Bronchial epithelial cell (primary cell): ENCODE measurements around the gene ETV6. TPM values are rescaled to one million over a fixed set of nuclear protein-coding genes. Genes with fewer than 3 reads are reported as not detected.

ENCODE experiments used
- DNase-seq: peaks from one replicate; pipeline ENCODE4 v3.0.0-alpha.2; 2010; ENCODE audit warnings: low read depth
- FAIRE-seq: peaks from 2 replicates; lab custom pipeline; 2011; peaks lifted over from hg19 to GRCh38; lab: Jason Lieb, UNC
- H3K27me3 ChIP-seq: 2 replicates; pipeline ENCODE4 v1.5.1; 2011; ENCODE audit warnings: low read length; ENCODE audit not compliant: control insufficient read depth, insufficient read depth
- H3K36me3 ChIP-seq: 2 replicates; pipeline ENCODE4 v1.5.1; 2011; ENCODE audit warnings: low read length; ENCODE audit not compliant: control insufficient read depth, insufficient read depth
- H3K4me3 ChIP-seq: 2 replicates; pipeline ENCODE4 v1.5.1; 2011; ENCODE audit warnings: mild to moderate bottlenecking, low read depth, low read length, control low read depth
- total RNA-seq: library from RNA; depleted of rRNA; stranded (reverse); fragments of >200 nt; gene quantifications from 2 replicates; pipeline ENCODE4 v1.2.1, GENCODE V29; 2014
- TF ChIP-seq, protein P1 (sequence below): IDR thresholded peaks from 2 replicates; pipeline ENCODE4 v1.5.1; 2011; ENCODE audit warnings: mild to moderate bottlenecking, moderate library complexity, low read length, control low read depth, inconsistent platforms; ENCODE audit not compliant: insufficient read depth, severe bottlenecking

The ETV6 gene
- total RNA-seq, 1 donor from 2014 or later: 2.6 TPM

DNA sequence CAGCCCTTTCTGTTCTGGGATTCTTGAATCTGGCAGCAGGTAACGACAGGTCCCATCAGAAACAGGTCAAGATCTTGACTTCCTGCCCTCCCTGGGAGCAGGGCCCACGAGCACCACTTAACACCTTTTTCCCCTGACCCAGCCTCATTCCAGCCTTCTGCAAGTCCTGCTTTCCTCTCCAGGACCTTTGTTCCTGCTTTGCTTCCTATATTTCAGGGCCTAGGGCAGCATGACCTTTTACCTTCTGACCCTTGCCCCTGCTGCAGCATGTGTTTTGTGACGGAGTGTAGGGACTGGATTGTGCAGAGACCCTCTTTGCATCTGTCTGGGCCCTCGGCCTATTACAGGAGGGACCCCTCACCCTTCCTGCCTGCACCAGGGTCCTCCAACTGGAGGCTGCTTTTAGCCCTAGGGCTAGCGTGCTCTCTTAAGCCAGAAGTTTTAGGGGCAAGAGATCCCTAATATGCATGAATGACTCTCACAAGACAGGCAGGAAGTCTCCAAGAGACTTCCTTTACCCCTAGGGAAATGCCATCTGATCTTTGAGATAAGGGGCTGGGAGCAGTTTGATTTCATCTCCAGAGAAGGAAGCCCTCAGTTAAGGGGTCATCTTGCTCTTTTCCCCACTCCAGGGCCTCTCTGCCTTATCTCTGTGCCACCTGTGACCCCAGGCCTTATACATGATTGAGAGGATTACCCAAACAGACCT lies 211.8 kb downstream of the ETV6 start:
- Histone ChIP-seq H3K36me3 (peaks cover 4% of the 10 kb centered on the region), H3K4me3 (no peak overlapping the region), H3K27me3 (no peaks in the 10 kb centered on the region)
- DNase-seq (no peak), FAIRE-seq (no peak)
- TF ChIP-seq, protein P1, sequence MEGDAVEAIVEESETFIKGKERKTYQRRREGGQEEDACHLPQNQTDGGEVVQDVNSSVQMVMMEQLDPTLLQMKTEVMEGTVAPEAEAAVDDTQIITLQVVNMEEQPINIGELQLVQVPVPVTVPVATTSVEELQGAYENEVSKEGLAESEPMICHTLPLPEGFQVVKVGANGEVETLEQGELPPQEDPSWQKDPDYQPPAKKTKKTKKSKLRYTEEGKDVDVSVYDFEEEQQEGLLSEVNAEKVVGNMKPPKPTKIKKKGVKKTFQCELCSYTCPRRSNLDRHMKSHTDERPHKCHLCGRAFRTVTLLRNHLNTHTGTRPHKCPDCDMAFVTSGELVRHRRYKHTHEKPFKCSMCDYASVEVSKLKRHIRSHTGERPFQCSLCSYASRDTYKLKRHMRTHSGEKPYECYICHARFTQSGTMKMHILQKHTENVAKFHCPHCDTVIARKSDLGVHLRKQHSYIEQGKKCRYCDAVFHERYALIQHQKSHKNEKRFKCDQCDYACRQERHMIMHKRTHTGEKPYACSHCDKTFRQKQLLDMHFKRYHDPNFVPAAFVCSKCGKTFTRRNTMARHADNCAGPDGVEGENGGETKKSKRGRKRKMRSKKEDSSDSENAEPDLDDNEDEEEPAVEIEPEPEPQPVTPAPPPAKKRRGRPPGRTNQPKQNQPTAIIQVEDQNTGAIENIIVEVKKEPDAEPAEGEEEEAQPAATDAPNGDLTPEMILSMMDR: no peak

DNA sequence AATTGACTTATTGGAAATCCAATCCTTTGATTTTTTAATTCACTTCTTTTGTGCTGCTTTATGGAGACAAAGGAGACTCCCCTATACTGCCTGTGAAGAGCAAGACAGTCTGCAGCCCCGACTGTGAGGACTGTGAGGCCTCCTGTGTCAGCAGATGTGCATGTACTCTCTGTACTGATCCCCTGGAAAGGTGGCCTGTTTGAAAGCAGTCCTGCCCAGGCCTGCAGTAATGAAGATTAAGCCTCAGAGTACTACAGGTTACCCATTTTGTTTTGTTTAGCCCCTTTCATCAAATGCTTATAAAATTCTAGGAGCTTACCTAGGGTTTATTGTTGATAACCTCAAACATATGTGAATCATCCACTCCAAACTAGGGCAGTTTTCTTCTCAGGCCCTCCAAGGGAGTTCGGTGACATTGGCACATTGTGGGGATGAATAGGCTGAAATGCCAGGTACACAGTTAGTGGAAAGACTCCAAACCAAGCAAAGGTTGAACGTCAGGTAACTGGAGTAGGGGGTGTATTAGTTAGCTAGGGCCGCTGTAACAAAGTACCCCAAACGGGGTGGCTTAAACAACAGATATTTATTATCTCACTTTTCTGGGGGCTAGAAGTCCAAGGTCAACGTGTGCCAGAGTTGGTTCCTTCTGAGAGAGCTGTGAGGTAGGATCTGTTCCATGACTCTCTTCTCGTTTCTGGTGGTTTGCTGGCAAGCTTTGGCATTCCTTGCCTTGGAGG lies 212.6 kb downstream of the ETV6 start:
- Histone ChIP-seq H3K36me3 (peaks cover 4% of the 10 kb centered on the region), H3K4me3 (no peak overlapping the region), H3K27me3 (no peaks in the 10 kb centered on the region)
- TF ChIP-seq, protein P1: no peak
- DNase-seq (no peak), FAIRE-seq (no peak)

DNA sequence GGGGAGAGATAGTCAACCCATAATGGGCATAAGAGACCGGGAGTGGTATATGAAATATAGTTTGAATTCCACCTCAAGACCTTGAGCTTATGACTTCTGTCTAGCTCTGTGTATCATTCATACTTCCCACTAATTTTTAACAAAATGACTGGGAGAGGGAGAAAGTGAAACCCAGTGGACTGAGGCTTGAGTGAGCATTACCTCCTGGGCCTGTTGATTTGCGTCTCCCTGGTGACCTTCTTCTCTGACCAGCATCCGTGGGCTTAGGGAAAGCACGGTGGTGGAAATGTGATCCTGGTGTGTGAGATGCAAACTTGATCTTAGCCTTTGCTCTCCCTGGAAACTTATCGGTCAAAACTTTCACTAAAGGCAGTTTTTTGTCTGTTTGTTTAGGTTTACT lies 213.3 kb downstream of the ETV6 start:
- Histone ChIP-seq H3K27me3 (no peaks in the 10 kb centered on the region), H3K36me3 (peaks cover 6% of the 10 kb centered on the region), H3K4me3 (no peak overlapping the region)
- TF ChIP-seq, protein P1: no peak
- FAIRE-seq: no peak
- DNase-seq: no peak

DNA sequence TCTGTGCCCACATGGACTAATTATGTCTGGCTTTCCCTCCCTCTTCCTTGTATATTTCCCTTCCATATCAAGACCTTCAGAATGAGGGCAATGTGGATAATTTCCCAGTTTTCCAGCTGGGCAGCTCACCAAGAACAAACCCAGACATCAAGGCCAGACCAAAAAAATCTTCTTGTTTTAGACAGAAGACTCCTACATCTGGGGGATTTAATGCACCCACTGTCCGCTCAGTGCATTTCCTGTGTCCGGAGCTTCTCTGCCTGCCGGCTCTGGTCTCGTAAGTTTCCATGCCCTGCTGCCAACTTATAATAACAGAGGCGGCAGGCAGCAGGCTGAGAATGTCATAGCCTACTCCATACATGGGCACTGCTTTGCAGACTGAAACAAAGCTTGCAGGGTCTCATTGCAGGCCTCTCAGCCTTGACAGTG lies 214.0 kb downstream of the ETV6 start:
- DNase-seq (no peak), FAIRE-seq (no peak)
- peaks cover 8% of the 10 kb centered on the region for H3K36me3 ChIP-seq
- TF ChIP-seq, protein P1: no peak
- H3K27me3 ChIP-seq: no peaks in the 10 kb centered on the region
- H3K4me3 ChIP-seq: no peak overlapping the region

DNA sequence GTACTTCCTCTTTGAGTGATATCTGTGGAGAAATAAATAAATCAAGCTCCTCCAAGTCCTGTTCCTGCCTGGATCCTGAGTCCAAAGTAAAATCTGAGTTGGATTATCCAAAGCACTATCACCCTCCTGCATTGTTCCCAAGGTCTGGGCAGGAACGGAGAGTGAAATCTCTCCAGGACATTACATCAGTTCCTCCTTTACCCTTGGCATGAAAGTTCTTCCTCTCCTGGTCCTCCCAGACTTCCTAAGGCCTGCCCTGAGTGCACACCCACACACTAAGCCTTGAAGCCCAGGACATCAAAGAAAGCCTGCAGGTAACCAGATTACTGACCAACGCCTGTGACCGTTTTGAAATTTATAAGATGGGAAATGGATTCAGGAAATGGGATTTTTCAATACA lies 214.5 kb downstream of the ETV6 start:
- H3K27me3 ChIP-seq: no peaks in the 10 kb centered on the region
- TF ChIP-seq, protein P1: no peak
- H3K36me3 ChIP-seq: peaks cover 8% of the 10 kb centered on the region
- no peak for DNase-seq
- no peak for FAIRE-seq
- no peak overlapping the region for H3K4me3 ChIP-seq

DNA sequence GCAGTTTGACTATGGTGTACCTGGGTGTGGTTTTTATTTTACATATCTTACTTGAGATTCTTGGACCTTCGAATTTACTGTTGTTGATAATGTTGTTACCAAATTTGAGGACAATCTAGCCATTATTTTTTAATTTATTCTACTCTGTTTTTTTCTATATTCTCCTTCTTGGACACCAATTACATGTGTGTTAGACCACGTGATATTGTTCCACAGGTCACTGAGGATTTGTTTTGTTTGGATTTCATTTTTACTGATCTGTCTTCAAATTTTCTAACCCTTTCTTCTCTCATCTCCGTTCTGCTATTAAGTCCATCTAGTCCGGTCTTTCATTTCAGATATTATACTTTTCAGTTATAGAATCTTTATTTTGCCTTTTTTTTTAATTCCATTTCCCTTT lies 216.3 kb downstream of the ETV6 start:
- Histone ChIP-seq H3K36me3 (peaks cover 13% of the 10 kb centered on the region), H3K4me3 (no peak overlapping the region), H3K27me3 (no peaks in the 10 kb centered on the region)
- FAIRE-seq (no peak), DNase-seq (no peak)
- TF ChIP-seq, protein P1: no peak
